Osteoblast (primary cell): ENCODE data around the gene CARF. TPM values are rescaled to one million over a fixed set of nuclear protein-coding genes. Genes with fewer than 3 reads are reported as not detected.
A peak's percentile ranks its signal among the peaks of the same experiment; 100 is the strongest.
"Not testable (repeated sequence)": the region's sequence is repeated elsewhere in the genome, so short reads cannot be mapped to it uniquely, and the experiment has no call there.

ENCODE experiments used
- DNase-seq: peaks from one replicate; pipeline ENCODE4 v3.0.0; 2011; ENCODE audit warnings: low spot score, mixed read lengths; ENCODE audit not compliant: insufficient read length; ENCODE audit errors: missing footprints
- H2AFZ ChIP-seq: 2 replicates; pipeline ENCODE4 v1.6.0; 2011; ENCODE audit warnings: mild to moderate bottlenecking, low read length
- H3K27ac ChIP-seq: 2 replicates; pipeline ENCODE4 v1.5.1; 2011; ENCODE audit warnings: mild to moderate bottlenecking, low read depth, low read length, moderate library complexity
- H3K27me3 ChIP-seq: 2 replicates; pipeline ENCODE4 v1.6.0; 2012; ENCODE audit warnings: mild to moderate bottlenecking, control low read depth, inconsistent platforms, low read length, moderate library complexity; ENCODE audit not compliant: insufficient read depth
- H3K36me3 ChIP-seq: 2 replicates; pipeline ENCODE4 v1.5.1; 2011; ENCODE audit warnings: mild to moderate bottlenecking, low read length, control low read depth, moderate library complexity; ENCODE audit not compliant: insufficient read depth
- H3K4me1 ChIP-seq: 2 replicates; pipeline ENCODE4 v1.5.1; 2011; ENCODE audit warnings: mild to moderate bottlenecking, low read length, control low read depth, moderate library complexity; ENCODE audit not compliant: insufficient read depth
- H3K4me2 ChIP-seq: 2 replicates; pipeline ENCODE4 v1.6.0; 2011; ENCODE audit warnings: mild to moderate bottlenecking, low read length; ENCODE audit not compliant: insufficient read depth
- H3K4me3 ChIP-seq: fragments of 200-600 bp; sonication (generic); 3 replicates; pipeline ENCODE4 v1.5.1; 2012; ENCODE audit warnings: mild to moderate bottlenecking, low read length, inconsistent platforms; ENCODE audit not compliant: insufficient read depth
- H3K79me2 ChIP-seq: 2 replicates; pipeline ENCODE4 v1.6.0; 2012; ENCODE audit warnings: mild to moderate bottlenecking, low read length, control low read depth, inconsistent platforms; ENCODE audit not compliant: insufficient read depth
- H3K9me3 ChIP-seq: 2 replicates; pipeline ENCODE4 v1.5.1; 2011; ENCODE audit warnings: low read depth, low read length, control low read depth
- H4K20me1 ChIP-seq: 2 replicates; pipeline ENCODE4 v1.6.0; 2012; ENCODE audit warnings: mild to moderate bottlenecking, low read length, control low read depth; ENCODE audit not compliant: insufficient read depth
- total RNA-seq: library from RNA; depleted of rRNA; stranded (reverse); fragments of >200 nt; gene quantifications from 2 replicates; pipeline ENCODE4 v1.2.3, GENCODE V29; 2012
- TF ChIP-seq, protein P1 (sequence below): IDR thresholded peaks from 2 replicates; pipeline ENCODE4 v1.5.1; 2011; ENCODE audit warnings: mild to moderate bottlenecking, low read depth, low read length, moderate library complexity; ENCODE audit errors: extremely low read depth

Gene CARF
- total RNA-seq, 1 donor = 11.9 TPM

DNA sequence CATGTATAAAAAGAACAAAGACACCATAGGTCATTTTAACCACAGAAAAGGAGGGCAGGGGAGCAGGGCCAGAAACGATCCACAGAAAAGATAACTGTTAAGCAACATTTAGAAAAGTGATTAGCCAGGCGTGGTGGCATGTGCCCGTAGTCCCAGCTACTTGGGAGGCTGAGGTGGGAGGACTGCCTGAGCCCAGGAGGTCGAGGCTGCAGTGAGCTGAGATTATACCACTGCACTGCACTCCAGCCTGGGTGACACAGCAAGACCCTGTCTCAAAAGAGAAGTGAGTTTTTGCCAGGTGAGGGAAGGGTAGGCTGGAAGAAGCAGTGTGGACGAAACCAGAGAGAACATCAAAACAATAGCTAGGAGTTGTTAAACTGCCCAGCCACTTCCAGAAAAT is 3.9 kb upstream of the CARF start:
- Histone ChIP-seq H4K20me1 (no peaks in the 10 kb centered on the region), H3K4me2 (no peak overlapping the region), H3K4me1 (peaks cover 13% of the 10 kb centered on the region), H3K27ac (peak overlapping the region; percentile 3), H3K4me3 (no peak overlapping the region), H3K79me2 (peaks cover 53% of the 10 kb centered on the region), H3K27me3 (no peaks in the 10 kb centered on the region), H2AFZ (no peak overlapping the region), H3K36me3 (peaks cover 4% of the 10 kb centered on the region), H3K9me3 (no peaks in the 10 kb centered on the region)
- TF ChIP-seq, protein P1, sequence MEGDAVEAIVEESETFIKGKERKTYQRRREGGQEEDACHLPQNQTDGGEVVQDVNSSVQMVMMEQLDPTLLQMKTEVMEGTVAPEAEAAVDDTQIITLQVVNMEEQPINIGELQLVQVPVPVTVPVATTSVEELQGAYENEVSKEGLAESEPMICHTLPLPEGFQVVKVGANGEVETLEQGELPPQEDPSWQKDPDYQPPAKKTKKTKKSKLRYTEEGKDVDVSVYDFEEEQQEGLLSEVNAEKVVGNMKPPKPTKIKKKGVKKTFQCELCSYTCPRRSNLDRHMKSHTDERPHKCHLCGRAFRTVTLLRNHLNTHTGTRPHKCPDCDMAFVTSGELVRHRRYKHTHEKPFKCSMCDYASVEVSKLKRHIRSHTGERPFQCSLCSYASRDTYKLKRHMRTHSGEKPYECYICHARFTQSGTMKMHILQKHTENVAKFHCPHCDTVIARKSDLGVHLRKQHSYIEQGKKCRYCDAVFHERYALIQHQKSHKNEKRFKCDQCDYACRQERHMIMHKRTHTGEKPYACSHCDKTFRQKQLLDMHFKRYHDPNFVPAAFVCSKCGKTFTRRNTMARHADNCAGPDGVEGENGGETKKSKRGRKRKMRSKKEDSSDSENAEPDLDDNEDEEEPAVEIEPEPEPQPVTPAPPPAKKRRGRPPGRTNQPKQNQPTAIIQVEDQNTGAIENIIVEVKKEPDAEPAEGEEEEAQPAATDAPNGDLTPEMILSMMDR = no peak
- DNase-seq = no peak

DNA sequence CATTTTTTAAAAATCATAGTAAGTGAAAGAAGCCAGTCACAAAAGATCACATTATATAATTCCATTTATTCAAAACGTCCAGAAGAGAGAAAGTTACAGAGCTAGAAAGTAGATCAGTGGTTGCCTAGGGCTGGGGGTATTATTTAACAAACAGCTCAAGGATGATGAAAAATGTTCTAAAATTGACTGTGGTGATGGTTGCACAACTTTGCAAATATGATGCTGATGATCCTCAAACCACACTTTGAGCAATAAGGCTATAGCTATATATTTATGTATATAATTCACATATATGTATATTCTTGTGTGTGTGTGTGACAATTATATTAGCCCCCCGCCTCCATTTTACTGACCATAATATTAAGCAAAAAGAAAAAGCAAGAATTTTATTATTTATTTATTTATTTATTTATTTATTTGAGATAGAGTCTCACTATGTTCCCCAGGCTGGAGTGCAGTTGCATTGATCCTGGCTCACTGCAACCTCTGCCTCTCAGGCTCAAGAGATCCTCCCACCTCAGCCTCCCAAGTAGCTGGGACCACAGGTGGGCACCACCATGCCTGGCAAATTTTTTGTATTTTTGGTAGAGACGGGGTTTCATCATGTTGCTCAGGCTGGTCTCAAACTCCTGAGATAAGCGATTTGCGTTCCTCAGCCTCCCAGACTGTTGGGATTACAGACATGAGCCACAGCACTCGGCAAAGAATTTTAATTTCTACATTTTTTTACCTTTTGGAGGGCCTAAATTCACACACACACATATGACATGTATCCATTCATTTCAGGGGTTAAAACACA is 2.5 kb upstream of the CARF start:
- peak overlapping the region; percentile 97 for H3K4me2 ChIP-seq
- no peak overlapping the region for H3K4me3 ChIP-seq
- TF ChIP-seq, protein P1 = no peak
- no peaks in the 10 kb centered on the region for H3K9me3 ChIP-seq
- H3K36me3 ChIP-seq = peaks cover 4% of the 10 kb centered on the region
- H3K79me2 ChIP-seq = peaks cover 48% of the 10 kb centered on the region
- H3K27me3 ChIP-seq = no peaks in the 10 kb centered on the region
- no peak overlapping the region for H3K27ac ChIP-seq
- peaks cover 15% of the 10 kb centered on the region for H3K4me1 ChIP-seq
- no peaks in the 10 kb centered on the region for H4K20me1 ChIP-seq
- no peak overlapping the region for H2AFZ ChIP-seq
- no peak for DNase-seq

DNA sequence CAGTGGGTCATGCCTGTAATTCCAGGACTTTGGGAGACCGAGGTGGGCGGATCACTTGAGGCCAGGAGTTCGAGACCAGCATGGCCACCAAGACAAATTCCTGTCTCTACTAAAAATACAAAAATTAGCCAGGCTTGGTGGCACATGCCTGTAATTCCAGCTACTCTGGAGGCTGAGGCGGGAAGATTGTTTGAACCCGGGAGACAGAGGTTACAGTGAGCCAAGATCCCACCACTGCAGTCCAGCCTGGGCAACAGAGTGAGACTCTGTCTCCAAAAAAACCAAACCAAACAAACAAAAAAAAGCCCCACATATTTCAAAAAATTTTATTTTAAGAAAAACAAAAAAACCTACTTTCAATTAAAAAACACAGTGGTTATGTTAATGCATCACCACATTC is 1.8 kb upstream of the CARF start:
- H3K36me3 ChIP-seq, H3K9me3 ChIP-seq, H3K27me3 ChIP-seq, DNase-seq, H4K20me1 ChIP-seq, H2AFZ ChIP-seq, H3K27ac ChIP-seq: not testable (repeated sequence)
- Histone ChIP-seq H3K79me2 (peaks cover 44% of the 10 kb centered on the region), H3K4me3 (peak overlapping the region; percentile 84), H3K4me2 (peak overlapping the region; percentile 97), H3K4me1 (peaks cover 15% of the 10 kb centered on the region)

DNA sequence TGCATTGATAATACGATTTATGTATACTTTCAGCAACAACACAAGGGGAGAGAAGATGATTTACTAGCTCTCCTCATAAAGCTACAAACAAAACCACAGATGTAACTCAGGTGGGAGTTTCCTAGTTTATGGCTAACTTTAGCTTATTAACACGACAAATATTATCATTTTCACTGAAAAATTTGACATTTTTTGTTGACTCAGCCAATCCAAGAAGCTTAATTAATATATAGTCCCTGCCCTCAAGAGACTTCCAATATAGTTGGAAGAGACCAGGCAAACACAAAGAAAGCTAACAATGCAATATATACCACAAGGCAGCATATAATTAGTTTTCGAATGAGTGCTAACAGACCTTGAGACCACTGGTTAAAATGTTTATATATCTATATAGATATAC is 1.4 kb upstream of the CARF start:
- Histone ChIP-seq H3K27me3 (no peaks in the 10 kb centered on the region), H3K4me3 (peak overlapping the region; percentile 84), H4K20me1 (no peaks in the 10 kb centered on the region), H3K36me3 (no peaks in the 10 kb centered on the region), H3K79me2 (peaks cover 41% of the 10 kb centered on the region), H2AFZ (no peak overlapping the region), H3K4me2 (peak overlapping the region; percentile 97), H3K9me3 (no peaks in the 10 kb centered on the region), H3K4me1 (peaks cover 15% of the 10 kb centered on the region), H3K27ac (peak overlapping the region; percentile 90)
- no peak for DNase-seq
- TF ChIP-seq, protein P1 = no peak
